Coronary artery (tissue), 2 donors: Measurements from ENCODE around the gene DCDC2C.

Source experiments
- DNase-seq: peaks from one replicate; pipeline ENCODE4 v3.0.0-alpha.2; 2017; ENCODE audit warnings: low spot score
- H3K27ac ChIP-seq, 2 donors: fragments of 200-600 bp; sonication (generic); one replicate each; pipeline ENCODE4 v1.5.1; 2016 to 2019
- H3K4me3 ChIP-seq: fragments of 200-600 bp; sonication (generic); 2 replicates; pipeline ENCODE4 v1.5.1; 2016; ENCODE audit warnings: mild to moderate bottlenecking, moderate library complexity
- CTCF ChIP-seq: fragments of 200-600 bp; sonication (generic); IDR thresholded peaks from one replicate; pipeline ENCODE4 v1.5.1; 2019; ENCODE audit warnings: antibody characterized with exemption

Gene DCDC2C

DNA sequence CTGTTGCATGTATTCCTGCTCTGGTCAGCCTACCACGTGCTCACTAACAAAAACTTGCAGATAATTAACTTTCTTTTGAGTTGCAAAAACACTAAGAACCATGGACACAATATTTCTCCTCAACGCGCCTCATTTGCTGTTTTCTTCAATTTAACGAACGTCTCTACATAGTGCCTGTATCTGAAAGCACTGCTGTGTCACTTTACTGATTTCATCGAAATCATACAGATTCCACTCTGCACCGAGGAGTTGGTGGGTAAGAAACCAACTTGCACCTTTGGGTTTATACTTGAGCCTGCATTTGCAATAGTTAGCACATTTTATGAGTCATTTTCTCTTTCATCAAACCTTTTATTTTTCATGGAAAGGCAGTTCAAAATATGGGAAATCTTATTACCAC is 145.8 kb downstream of the DCDC2C start:
- DNase-seq: no peak
- Histone ChIP-seq H3K27ac (no peak overlapping the region), H3K4me3 (no peak overlapping the region)
- no peak for TF ChIP-seq CTCF

- no peak for DNase-seq
- Histone ChIP-seq H3K27ac (no peak overlapping the region), H3K4me3 (no peak overlapping the region)
- TF ChIP-seq CTCF: no peak
Observed at GRCh38 chr2:3857576-3857975, 154.2 kb downstream of the DCDC2C start.

GRCh38 chr2:3864943-3865865 is 161.8 kb downstream of the DCDC2C start:
- peak overlapping the region; percentile 40 for H3K4me3 ChIP-seq
- H3K27ac ChIP-seq: peak overlapping the region; percentile 72 to 75
- no peak for DNase-seq
- no peak for TF ChIP-seq CTCF

- TF ChIP-seq CTCF: no peak
- DNase-seq: no peak
- Histone ChIP-seq H3K27ac (peak overlapping the region; percentile 24 to 54), H3K4me3 (no peak overlapping the region)
Observed at GRCh38 chr2:3867469-3867868, 164.1 kb downstream of the DCDC2C start.

- H3K4me3 ChIP-seq: no peak overlapping the region
- peak overlapping the region; percentile 24 to 54 for H3K27ac ChIP-seq
- DNase-seq: no peak
- TF ChIP-seq CTCF: no peak
Observed at GRCh38 chr2:3868012-3868805, 164.8 kb downstream of the DCDC2C start.

DNA sequence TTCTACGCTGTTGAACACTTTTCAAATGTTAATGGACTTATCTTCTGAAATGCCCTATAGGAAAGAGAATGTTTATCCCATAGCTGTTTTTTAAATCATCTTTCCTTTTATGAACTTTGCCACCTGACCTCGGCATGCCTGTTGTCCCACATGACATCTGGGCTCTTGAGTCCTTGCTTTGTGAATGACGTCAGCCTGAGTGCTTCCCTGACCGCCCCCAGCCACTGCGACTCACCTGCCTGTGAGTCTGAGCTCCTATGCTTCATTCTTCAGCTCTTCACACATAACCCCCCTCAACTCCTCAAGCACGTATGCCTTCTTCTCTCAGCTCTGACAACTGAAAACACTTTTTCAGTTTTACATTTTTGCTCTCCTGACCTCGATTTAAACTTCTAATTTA is 166.8 kb downstream of the DCDC2C start:
- TF ChIP-seq CTCF: no peak
- Histone ChIP-seq H3K27ac (no peak overlapping the region), H3K4me3 (no peak overlapping the region)
- DNase-seq: no peak
